Breast epithelium (tissue), 4 donors: ENCODE measurements around the gene MEIOB. TPM values are rescaled to one million over a fixed set of nuclear protein-coding genes. Genes with fewer than 3 reads are reported as not detected.
A peak's percentile ranks its signal among the peaks of the same experiment; 100 is the strongest.

Source experiments
- DNase-seq, 2 donors: peaks; one replicate each; pipeline ENCODE4 v3.0.0-alpha.2; 2019; ENCODE audit warnings: low spot score in 2 of 2
- H3K27ac ChIP-seq, 2 donors: fragments of 200-600 bp; sonication (generic) in 1 of 2; one replicate each; pipeline ENCODE4 v1.5.1; 2016 to 2019; ENCODE audit warnings: mild to moderate bottlenecking in 1 of 2
- H3K27me3 ChIP-seq, 2 donors: fragments of 200-600 bp; sonication (generic) in 1 of 2; one replicate each; pipeline versions ENCODE4 v1.5.1 to v1.6.0; 2017 to 2019; ENCODE audit warnings: control low read depth in 1 of 2, mild to moderate bottlenecking in 1 of 2
- H3K36me3 ChIP-seq: fragments of 200-600 bp; one replicate; pipeline ENCODE4 v1.5.1; 2019
- H3K4me1 ChIP-seq, 2 donors: fragments of 200-600 bp; sonication (generic); one replicate each; pipeline ENCODE4 v1.5.1; 2016 to 2019; ENCODE audit warnings: control low read depth in 1 of 2
- H3K4me3 ChIP-seq, 3 donors: fragments of 200-600 bp; sonication (generic); 1 replicate in 2 of 3; 2 replicates in 1 of 3; pipeline ENCODE4 v1.5.1; 2016 to 2019; ENCODE audit warnings: mild to moderate bottlenecking in 3 of 3, moderate library complexity in 2 of 3
- H3K9me3 ChIP-seq, 2 donors: fragments of 200-600 bp; sonication (generic) in 1 of 2; one replicate each; pipeline ENCODE4 v1.5.1; 2016 to 2019; ENCODE audit warnings: control low read depth in 1 of 2
- POLR2A ChIP-seq: fragments of 450-650 bp; IDR thresholded peaks from one replicate; pipeline ENCODE4 v1.6.1; 2016; ENCODE audit warnings: antibody characterized with exemption, mild to moderate bottlenecking, moderate library complexity
- POLR2AphosphoS5 ChIP-seq, 3 donors: sonication (generic); formaldehyde crosslinking; IDR thresholded peaks; one replicate each; pipeline ENCODE4 v1.6.1; 2017; ENCODE audit warnings: antibody characterized with exemption in 3 of 3
- intact Hi-C: fragments of 100-400 bp; cut with DNase I; formaldehyde crosslinking; loops from one replicate; pipeline ENCODE4 v1.15.1; 2023; ENCODE audit warnings: low total_unique reads
- total RNA-seq, 3 donors: library from RNA; depleted of rRNA; stranded (reverse); fragments of >200 nt; gene quantifications; one replicate each; pipeline ENCODE4 v1.1.0, GENCODE V29; 2016
- TF ChIP-seq, protein P1 (sequence below), 3 donors: fragments of 450-650 bp; IDR thresholded peaks; one replicate each; pipeline ENCODE4 v1.5.1; 2016 to 2017; ENCODE audit warnings: antibody characterized with exemption in 3 of 3, mild to moderate bottlenecking in 3 of 3, moderate library complexity in 3 of 3

The MEIOB gene
- total RNA-seq, 3 donors from 2014 or later: not detected

DNA sequence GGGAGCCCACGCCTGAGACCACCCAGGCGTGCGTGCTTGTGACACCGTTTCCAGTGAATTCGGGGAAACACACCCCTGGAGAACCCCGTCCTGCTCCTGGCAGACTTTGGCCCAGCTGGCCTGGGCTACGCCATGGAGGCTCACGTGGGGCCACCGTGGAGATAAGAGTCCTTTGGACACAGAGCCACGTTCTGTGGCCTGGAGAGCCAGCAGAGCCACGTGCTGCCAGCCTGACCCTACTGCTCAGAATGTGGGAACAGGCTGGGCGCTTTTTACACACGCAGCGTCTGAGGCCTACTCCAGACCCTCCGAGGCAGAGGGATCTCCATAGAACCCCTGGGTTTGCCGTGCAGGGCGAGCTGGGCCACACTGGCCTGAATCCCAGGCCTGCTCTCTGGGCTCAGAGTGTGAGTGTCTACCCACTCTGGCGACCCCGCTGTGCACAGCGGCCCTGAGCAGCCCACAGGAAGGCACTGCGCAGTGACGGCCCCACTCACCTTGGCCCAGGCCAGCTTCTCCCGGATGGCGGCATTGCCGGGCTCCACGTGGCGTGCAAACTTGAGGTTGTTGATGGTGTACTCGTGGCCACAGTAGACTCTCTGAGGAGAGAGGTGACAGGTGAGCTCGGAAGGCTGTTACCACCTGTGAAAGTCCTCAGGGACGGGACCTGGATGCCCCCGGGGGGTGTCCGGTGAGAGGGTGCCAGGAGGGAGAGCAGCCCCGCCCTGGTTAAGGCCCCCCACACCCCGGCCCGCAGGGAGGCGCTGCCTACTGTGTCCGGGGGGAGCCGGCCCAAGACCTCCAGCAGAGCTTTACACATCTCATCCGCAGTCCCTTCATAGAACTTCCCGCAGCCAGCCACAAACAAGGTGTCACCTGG, 55.3 kb downstream of the MEIOB start:
- H3K9me3 ChIP-seq: no peaks in the 10 kb centered on the region
- H3K27ac ChIP-seq: no peak overlapping the region
- peaks cover 0 to 7% of the 10 kb centered on the region in 2 donors for H3K4me1 ChIP-seq
- H3K36me3 ChIP-seq: peaks cover 15% of the 10 kb centered on the region
- no peak overlapping the region for H3K4me3 ChIP-seq
- no peak for TF ChIP-seq POLR2AphosphoS5 (IDR thresholded peaks at IDR 0.05)
- H3K27me3 ChIP-seq: no peaks in the 10 kb centered on the region
- intact Hi-C loops: no loop called here
- no peak for DNase-seq

DNA sequence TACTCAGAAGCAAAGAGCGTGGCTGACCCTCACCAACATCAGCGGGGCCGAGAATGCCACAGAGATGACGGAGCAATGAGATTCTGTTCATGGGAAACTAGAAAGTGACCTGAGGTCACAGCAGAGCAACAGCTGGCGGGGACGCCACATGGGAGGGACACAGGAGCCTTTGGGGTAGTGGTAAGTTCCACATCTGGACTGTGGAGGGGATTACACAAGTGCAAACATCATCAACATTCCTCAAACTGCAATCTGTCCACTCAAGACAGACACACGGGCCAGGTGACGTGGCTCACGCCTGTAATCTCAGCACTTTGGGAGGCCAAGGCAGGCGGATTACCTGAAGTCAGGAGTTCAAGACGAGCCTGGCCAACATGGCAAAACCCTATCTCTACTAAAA, 56.5 kb downstream of the MEIOB start:
- peaks cover 11% of the 10 kb centered on the region for H3K36me3 ChIP-seq
- TF ChIP-seq POLR2AphosphoS5 (IDR thresholded peaks at IDR 0.05) (no peak), POLR2A (no peak)
- TF ChIP-seq, protein P1, sequence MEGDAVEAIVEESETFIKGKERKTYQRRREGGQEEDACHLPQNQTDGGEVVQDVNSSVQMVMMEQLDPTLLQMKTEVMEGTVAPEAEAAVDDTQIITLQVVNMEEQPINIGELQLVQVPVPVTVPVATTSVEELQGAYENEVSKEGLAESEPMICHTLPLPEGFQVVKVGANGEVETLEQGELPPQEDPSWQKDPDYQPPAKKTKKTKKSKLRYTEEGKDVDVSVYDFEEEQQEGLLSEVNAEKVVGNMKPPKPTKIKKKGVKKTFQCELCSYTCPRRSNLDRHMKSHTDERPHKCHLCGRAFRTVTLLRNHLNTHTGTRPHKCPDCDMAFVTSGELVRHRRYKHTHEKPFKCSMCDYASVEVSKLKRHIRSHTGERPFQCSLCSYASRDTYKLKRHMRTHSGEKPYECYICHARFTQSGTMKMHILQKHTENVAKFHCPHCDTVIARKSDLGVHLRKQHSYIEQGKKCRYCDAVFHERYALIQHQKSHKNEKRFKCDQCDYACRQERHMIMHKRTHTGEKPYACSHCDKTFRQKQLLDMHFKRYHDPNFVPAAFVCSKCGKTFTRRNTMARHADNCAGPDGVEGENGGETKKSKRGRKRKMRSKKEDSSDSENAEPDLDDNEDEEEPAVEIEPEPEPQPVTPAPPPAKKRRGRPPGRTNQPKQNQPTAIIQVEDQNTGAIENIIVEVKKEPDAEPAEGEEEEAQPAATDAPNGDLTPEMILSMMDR (IDR thresholded peaks at IDR 0.05): no peak
- peaks cover 0 to 7% of the 10 kb centered on the region in 2 donors for H3K4me1 ChIP-seq
- H3K27me3 ChIP-seq: no peaks in the 10 kb centered on the region
- H3K27ac ChIP-seq: no peak overlapping the region
- no peak for DNase-seq
- H3K4me3 ChIP-seq: no peak overlapping the region
- intact Hi-C loops: no loop called here
- H3K9me3 ChIP-seq: no peaks in the 10 kb centered on the region

DNA sequence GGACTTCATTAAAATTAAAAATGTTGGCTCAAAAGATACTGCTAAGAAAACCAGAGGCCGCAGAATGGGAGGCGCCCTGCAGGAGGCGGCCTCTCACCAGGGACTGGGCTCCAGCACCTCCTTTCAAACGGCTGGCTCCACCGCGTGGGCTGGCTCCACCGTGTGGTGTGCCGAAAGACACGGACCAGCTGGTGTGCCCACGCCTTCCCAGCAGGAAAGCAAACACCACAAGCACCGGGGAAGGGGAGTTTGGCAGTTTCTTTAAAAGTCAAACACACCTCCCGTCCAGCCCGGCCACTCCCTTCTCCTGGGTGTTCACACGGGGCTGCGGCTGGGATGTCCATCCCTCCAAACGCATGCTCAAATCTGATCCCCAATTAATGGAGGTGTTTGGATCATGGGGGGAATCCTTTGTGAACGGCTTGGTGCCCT, 59.2 kb downstream of the MEIOB start:
- H3K36me3 ChIP-seq: peaks cover 11% of the 10 kb centered on the region
- H3K27ac ChIP-seq: no peak overlapping the region
- TF ChIP-seq POLR2A (no peak), POLR2AphosphoS5 (IDR thresholded peaks at IDR 0.05) (no peak)
- TF ChIP-seq, protein P1 (IDR thresholded peaks at IDR 0.05): peak in 2 of 3 donors; percentile 33 to 53
- no peak overlapping the region for H3K4me3 ChIP-seq
- DNase-seq: peak; percentile 58 to 73
- no peaks in the 10 kb centered on the region for H3K27me3 ChIP-seq
- intact Hi-C loops: no loop called here
- H3K9me3 ChIP-seq: no peaks in the 10 kb centered on the region
- H3K4me1 ChIP-seq: peaks cover 0 to 7% of the 10 kb centered on the region in 2 donors

DNA sequence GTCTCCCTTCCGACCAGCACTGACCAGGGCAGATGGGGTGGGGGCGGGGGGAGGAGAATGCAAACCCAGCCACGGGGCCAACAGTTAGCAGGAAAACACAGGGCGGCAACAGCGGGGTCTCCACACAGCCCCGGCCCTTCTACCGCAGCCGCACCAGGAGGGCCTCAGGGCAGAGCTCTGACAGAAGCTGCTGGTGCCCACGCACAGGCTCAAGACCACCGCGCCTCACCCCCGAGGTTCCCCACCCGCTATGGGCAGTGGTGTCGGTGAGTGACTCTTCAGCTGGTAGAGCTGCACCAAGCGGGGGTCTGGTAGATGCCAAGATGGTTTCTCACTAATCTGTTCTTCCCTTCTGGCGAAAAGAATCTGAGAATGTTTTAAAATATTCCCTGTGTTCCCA, 61.4 kb downstream of the MEIOB start:
- no peak overlapping the region for H3K4me3 ChIP-seq
- H3K4me1 ChIP-seq: peaks cover 0 to 7% of the 10 kb centered on the region in 2 donors
- H3K9me3 ChIP-seq: no peaks in the 10 kb centered on the region
- no peak for DNase-seq
- intact Hi-C loops: no loop called here
- TF ChIP-seq, protein P1 (IDR thresholded peaks at IDR 0.05): no peak
- TF ChIP-seq POLR2AphosphoS5 (IDR thresholded peaks at IDR 0.05) (no peak), POLR2A (no peak)
- H3K36me3 ChIP-seq: no peaks in the 10 kb centered on the region
- H3K27ac ChIP-seq: no peak overlapping the region
- no peaks in the 10 kb centered on the region for H3K27me3 ChIP-seq

DNA sequence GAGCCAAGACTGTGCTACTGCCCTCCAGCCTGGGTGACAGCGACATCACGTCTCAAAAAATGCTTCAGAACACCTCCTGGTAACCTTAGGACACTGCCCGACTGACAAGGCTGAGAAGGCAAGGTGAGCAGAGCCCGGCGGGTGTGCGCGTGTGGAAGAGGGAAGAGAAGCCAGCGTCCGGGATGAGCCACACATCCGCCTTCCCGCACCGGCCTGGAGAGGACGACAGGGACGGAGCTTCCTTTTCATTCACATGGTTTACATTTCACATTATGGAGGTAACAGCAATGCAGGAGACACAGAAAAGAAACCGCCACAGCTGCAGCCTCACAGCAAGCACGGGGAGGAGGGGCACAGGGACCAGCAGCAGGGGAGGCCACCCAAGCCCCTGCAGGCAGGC, 61.9 kb downstream of the MEIOB start:
- Histone ChIP-seq H3K27ac (no peak overlapping the region), H3K9me3 (no peaks in the 10 kb centered on the region), H3K4me3 (no peak overlapping the region), H3K4me1 (peaks cover 0 to 7% of the 10 kb centered on the region in 2 donors), H3K36me3 (no peaks in the 10 kb centered on the region), H3K27me3 (no peaks in the 10 kb centered on the region)
- DNase-seq: no peak
- intact Hi-C loops: no loop called here
- TF ChIP-seq POLR2A: no peak
- TF ChIP-seq POLR2AphosphoS5 (IDR thresholded peaks at IDR 0.05): no peak
- TF ChIP-seq, protein P1 (IDR thresholded peaks at IDR 0.05): no peak
